Caco-2 (cell line): ENCODE measurements around the gene MAST4. TPM values are rescaled to one million over a fixed set of nuclear protein-coding genes. Genes with fewer than 3 reads are reported as not detected.

Experiments
- BruUV-seq: library from RNA; stranded (reverse); fragments of 400-500 nt; replicated peaks from 2 replicates; lab custom pipeline; 2021; lab: Mats Ljungman, UMichigan
- CTCF ChIA-PET: fragments of 300-600 bp; sonication (Branson Sonifier 250); formaldehyde crosslinking; loops from one replicate; lab custom pipeline; 2022; ENCODE audit warnings: antibody characterized with exemption; lab: Charles Lee
- POLR2A ChIA-PET: fragments of 300-600 bp; sonication (Branson Sonifier 250); formaldehyde crosslinking; loops from one replicate; lab custom pipeline; 2022; ENCODE audit warnings: antibody characterized with exemption; lab: Charles Lee
- DNase-seq, 2 experiments: peaks; one replicate each; pipeline versions ENCODE4 v3.0.0 to v3.0.0-alpha.2; 2020 to 2022
- H3K27me3 ChIP-seq: replicated peaks from 2 replicates; pipeline ENCODE4 v1.6.0; 2011; ENCODE audit warnings: low read length; ENCODE audit not compliant: control insufficient read depth, insufficient read depth
- H3K36me3 ChIP-seq: 2 replicates; pipeline ENCODE4 v1.5.1; 2011; ENCODE audit warnings: low read length; ENCODE audit not compliant: control insufficient read depth, insufficient read depth
- H3K4me1 ChIP-seq: fragments of 250-450 bp; sonication (Bioruptor Pico); 2 replicates; pipeline ENCODE4 v1.5.1; 2020; ENCODE audit warnings: mild to moderate bottlenecking
- H3K4me3 ChIP-seq: 2 replicates; pipeline ENCODE4 v1.5.1; 2011; ENCODE audit warnings: low read depth, mild to moderate bottlenecking, control low read depth, low read length
- H3K9me3 ChIP-seq: fragments of 250-450 bp; sonication (Bioruptor Pico); 2 replicates; pipeline ENCODE4 v1.5.1; 2020; ENCODE audit warnings: mild to moderate bottlenecking, moderate library complexity
- H3K27ac Mint-ChIP-seq: one replicate; pipeline ENCODE4 v1.8.0; 2022; ENCODE audit warnings: mixed read lengths; ENCODE audit not compliant: unreplicated experiment
- H3K27me3 Mint-ChIP-seq: one replicate; pipeline ENCODE4 v1.8.0; 2022; ENCODE audit warnings: mixed read lengths; ENCODE audit not compliant: insufficient read depth, unreplicated experiment
- H3K36me3 Mint-ChIP-seq: one replicate; pipeline ENCODE4 v1.8.0; 2022; ENCODE audit warnings: mild to moderate bottlenecking, mixed read lengths; ENCODE audit not compliant: insufficient read depth, unreplicated experiment
- H3K4me1 Mint-ChIP-seq: one replicate; pipeline ENCODE4 v1.8.0; 2022; ENCODE audit warnings: low read depth, mixed read lengths; ENCODE audit not compliant: unreplicated experiment
- H3K4me3 Mint-ChIP-seq: one replicate; pipeline ENCODE4 v1.8.0; 2022; ENCODE audit warnings: mild to moderate bottlenecking, moderate library complexity, mixed read lengths; ENCODE audit not compliant: unreplicated experiment
- H3K9me3 Mint-ChIP-seq: one replicate; pipeline ENCODE4 v1.8.0; 2022; ENCODE audit warnings: mixed read lengths; ENCODE audit not compliant: unreplicated experiment
- CTCF ChIP-seq, 2 experiments: fragments of 200-600 bp in 1 of 2; IDR thresholded peaks; 1 replicate in 1 of 2; 2 replicates in 1 of 2; pipeline versions ENCODE4 v1.5.1 to v1.8.0; 2011 to 2022; ENCODE audit warnings: antibody characterized with exemption in 1 of 2, control low read depth in 1 of 2, inconsistent platforms in 1 of 2, low read depth in 1 of 2, low read length in 1 of 2, mild to moderate bottlenecking in 1 of 2, moderate library complexity in 1 of 2; ENCODE audit not compliant: insufficient read depth in 1 of 2, severe bottlenecking in 1 of 2, unreplicated experiment in 1 of 2
- intact Hi-C: fragments of 100-400 bp; cut with micrococcal nuclease; formaldehyde crosslinking; loops from one replicate; pipeline ENCODE4 v1.10.0; 2022; ENCODE audit not compliant: unreplicated experiment
- total RNA-seq: library from RNA; stranded (reverse); gene quantifications from 2 replicates; pipeline ENCODE4 v1.2.3, GENCODE V29; 2022

The MAST4 gene
- total RNA-seq, 1 experiment from 2014 or later, result 17.8 TPM

- Histone ChIP-seq H3K4me1 (peaks cover 14% of the 10 kb centered on the region), H3K36me3 (no peaks in the 10 kb centered on the region), H3K4me3 (no peak overlapping the region), H3K27me3 (no peaks in the 10 kb centered on the region), H3K9me3 (no peaks in the 10 kb centered on the region)
- Mint-ChIP-seq H3K27me3 (no peaks in the 10 kb centered on the region), H3K36me3 (peaks cover 7% of the 10 kb centered on the region), H3K9me3 (peaks cover 13% of the 10 kb centered on the region), H3K27ac (peak overlapping the region; percentile 51), H3K4me1 (peaks cover 25% of the 10 kb centered on the region), H3K4me3 (peak overlapping the region; percentile 39)
- BruUV-seq, result no TSS peak
- DNase-seq, result peak in 1 of 2 experiments; percentile 17
- ChIA-PET POLR2A (no interaction called here), CTCF (no interaction called here)
- TF ChIP-seq CTCF (IDR thresholded peaks at IDR 0.05; ENCODE audit: insufficient read depth in 1 of 2, low read depth in 1 of 2, low read length in 1 of 2, severe bottlenecking in 1 of 2, unreplicated experiment in 1 of 2), result no peak
- intact Hi-C loops, result no loop called here
Observed at GRCh38 chr5:66906021-66906420, 309.8 kb downstream of the MAST4 start.

- H3K27me3 Mint-ChIP-seq, result no peaks in the 10 kb centered on the region
- Histone ChIP-seq H3K9me3 (no peaks in the 10 kb centered on the region), H3K4me1 (peaks cover 14% of the 10 kb centered on the region), H3K36me3 (no peaks in the 10 kb centered on the region), H3K27me3 (no peaks in the 10 kb centered on the region), H3K4me3 (no peak overlapping the region)
- peaks cover 13% of the 10 kb centered on the region for H3K9me3 Mint-ChIP-seq
- H3K27ac Mint-ChIP-seq, result no peak overlapping the region
- intact Hi-C loops, result no loop called here
- DNase-seq, result no peak
- TF ChIP-seq CTCF (IDR thresholded peaks at IDR 0.05; ENCODE audit: insufficient read depth in 1 of 2, low read depth in 1 of 2, low read length in 1 of 2, severe bottlenecking in 1 of 2, unreplicated experiment in 1 of 2), result no peak
- H3K36me3 Mint-ChIP-seq, result peaks cover 7% of the 10 kb centered on the region
- ChIA-PET CTCF (no interaction called here), POLR2A (no interaction called here)
- BruUV-seq, result no TSS peak
- H3K4me3 Mint-ChIP-seq, result no peak overlapping the region
- H3K4me1 Mint-ChIP-seq, result peaks cover 25% of the 10 kb centered on the region
Observed at GRCh38 chr5:66908230-66908629, 312.0 kb downstream of the MAST4 start.

GRCh38 chr5:66909364-66909763 lies 313.2 kb downstream of the MAST4 start:
- H3K27me3 Mint-ChIP-seq, result no peaks in the 10 kb centered on the region
- Histone ChIP-seq H3K4me1 (peaks cover 14% of the 10 kb centered on the region), H3K27me3 (no peaks in the 10 kb centered on the region), H3K4me3 (no peak overlapping the region), H3K9me3 (no peaks in the 10 kb centered on the region), H3K36me3 (no peaks in the 10 kb centered on the region)
- TF ChIP-seq CTCF (IDR thresholded peaks at IDR 0.05; ENCODE audit: insufficient read depth in 1 of 2, low read depth in 1 of 2, low read length in 1 of 2, severe bottlenecking in 1 of 2, unreplicated experiment in 1 of 2), result no peak
- DNase-seq, result no peak
- no peak overlapping the region for H3K4me3 Mint-ChIP-seq
- no TSS peak for BruUV-seq
- H3K9me3 Mint-ChIP-seq, result peaks cover 13% of the 10 kb centered on the region
- CTCF ChIA-PET, result no interaction called here
- peaks cover 7% of the 10 kb centered on the region for H3K36me3 Mint-ChIP-seq
- intact Hi-C loops, result no loop called here
- POLR2A ChIA-PET, result no interaction called here
- H3K4me1 Mint-ChIP-seq, result peaks cover 25% of the 10 kb centered on the region
- H3K27ac Mint-ChIP-seq, result no peak overlapping the region
